Hematopoietic multipotent progenitor cell (in vitro differentiated cells): ENCODE results near the gene TPBG. TPM values are rescaled to one million over a fixed set of nuclear protein-coding genes. Genes with fewer than 3 reads are reported as not detected.

ENCODE experiments used
- DNase-seq, 3 donors: peaks; one replicate each; pipeline ENCODE4 v3.0.0-alpha.2; 2011 to 2015; ENCODE audit warnings: low read depth in 2 of 3, low spot score in 2 of 3
- total RNA-seq: library from RNA; depleted of rRNA; stranded (reverse); fragments of >200 nt; gene quantifications from one replicate; pipeline ENCODE4 v1.2.3, GENCODE V29; 2012

Gene TPBG, protein sequence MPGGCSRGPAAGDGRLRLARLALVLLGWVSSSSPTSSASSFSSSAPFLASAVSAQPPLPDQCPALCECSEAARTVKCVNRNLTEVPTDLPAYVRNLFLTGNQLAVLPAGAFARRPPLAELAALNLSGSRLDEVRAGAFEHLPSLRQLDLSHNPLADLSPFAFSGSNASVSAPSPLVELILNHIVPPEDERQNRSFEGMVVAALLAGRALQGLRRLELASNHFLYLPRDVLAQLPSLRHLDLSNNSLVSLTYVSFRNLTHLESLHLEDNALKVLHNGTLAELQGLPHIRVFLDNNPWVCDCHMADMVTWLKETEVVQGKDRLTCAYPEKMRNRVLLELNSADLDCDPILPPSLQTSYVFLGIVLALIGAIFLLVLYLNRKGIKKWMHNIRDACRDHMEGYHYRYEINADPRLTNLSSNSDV
- total RNA-seq: 4.6 TPM

DNA sequence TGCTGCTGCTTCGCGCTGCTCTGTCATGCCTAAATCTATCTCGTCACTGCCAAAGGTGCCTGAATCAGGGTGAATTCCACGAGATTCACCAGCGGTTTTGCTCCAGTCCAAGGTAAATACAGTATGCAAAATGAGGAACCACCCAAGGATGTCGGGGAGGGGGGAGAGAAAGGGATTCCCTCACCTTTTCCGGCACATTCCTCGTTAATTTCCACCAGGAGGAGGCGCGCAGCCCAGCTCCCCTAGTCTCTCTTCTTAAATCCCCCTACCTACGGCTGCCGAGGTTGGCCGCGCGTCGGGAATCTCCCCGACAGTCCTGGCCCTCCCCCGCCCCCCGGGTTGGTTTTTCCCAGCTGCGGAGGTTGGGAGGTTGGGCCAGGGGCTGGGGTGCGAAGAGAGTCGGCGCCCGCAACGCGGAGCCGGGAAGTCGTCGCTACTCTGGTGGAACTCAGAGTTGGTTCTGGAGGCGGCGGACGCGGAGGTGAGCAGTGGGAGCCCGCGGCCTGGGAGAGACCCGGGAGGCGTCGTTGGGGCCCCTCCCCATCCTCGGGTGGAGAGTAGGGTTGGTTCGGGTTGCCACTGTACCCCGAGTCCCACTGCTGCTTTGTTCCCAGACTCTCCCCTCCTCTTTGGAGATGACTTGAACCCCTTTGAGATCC, at the start of gene TPBG:
TSS of gene TPBG (plus strand) at position 390 of the 659 bp plus-strand sequence. CDS start 1,145 bp downstream, outside the sequence.
- DNase-seq: peak in 2 of 3 donors; percentile 41 to 53

DNA sequence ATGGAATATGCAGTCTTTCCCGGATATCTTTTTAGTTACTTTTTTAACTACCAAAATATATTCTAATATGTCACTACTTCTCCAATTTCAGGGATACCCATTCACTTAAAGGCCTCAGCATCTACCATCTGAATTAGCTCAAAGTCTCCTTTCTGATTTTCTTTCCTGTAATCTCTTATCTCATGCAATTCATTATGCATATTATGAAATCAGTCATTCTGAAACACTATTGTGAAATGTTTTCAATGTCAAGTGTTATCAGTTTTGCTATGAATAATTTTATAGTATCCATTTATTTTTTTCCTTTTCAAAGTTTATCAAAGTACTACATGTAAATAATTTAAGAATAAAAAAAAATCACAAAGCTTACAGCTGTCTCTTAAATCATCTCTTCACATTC, 41.2 kb upstream of the TPBG start:
- DNase-seq: no peak

DNA sequence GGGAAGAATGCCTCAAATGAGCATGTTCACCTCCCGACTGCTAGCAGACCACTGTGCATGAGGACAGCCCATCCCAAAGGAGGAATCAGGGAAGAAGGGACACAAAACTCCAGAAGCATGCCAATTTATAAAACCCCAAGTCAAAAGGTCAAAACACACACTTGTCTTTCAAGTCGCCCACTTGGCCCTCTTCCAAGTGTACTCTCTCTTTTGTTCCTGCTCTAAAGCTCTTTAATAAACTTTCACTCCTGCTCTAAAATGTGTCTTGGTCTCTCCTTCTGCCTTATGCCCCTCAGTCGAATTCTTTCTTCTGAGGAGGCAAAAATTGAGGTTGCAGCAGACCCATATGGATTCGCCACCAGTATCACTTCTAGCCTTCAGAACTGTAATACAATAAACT, 33.9 kb upstream of the TPBG start:
- no peak for DNase-seq

DNA sequence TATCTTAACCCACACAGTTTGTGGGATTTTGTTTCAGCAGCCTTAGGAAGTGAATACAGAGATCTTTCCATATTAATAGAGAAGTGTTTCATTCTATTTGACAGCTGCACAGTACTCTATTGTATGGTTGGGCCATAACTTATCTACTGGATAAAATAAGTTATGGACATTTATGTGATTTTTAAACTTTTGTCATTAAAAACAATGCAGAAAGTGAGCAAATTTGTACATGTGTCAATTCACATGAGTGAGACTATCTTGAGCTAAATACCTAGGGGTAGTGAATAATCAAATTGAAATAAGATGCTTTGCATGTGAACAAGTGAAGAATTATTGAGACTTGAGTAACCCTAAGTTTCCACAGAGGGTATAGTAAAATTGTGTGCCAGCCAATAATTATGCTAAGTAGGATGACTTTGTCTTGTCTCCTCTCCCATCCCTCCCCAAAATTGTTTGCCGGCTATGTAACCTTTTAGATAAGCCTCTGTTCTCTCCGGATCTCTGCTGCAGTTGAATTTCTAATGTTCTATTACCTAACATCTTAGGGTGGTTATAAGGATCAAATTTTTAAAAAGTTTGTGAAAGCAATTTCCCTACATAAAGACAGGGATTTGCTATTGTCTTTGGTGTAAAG, 33.3 kb upstream of the TPBG start:
- no peak for DNase-seq

DNA sequence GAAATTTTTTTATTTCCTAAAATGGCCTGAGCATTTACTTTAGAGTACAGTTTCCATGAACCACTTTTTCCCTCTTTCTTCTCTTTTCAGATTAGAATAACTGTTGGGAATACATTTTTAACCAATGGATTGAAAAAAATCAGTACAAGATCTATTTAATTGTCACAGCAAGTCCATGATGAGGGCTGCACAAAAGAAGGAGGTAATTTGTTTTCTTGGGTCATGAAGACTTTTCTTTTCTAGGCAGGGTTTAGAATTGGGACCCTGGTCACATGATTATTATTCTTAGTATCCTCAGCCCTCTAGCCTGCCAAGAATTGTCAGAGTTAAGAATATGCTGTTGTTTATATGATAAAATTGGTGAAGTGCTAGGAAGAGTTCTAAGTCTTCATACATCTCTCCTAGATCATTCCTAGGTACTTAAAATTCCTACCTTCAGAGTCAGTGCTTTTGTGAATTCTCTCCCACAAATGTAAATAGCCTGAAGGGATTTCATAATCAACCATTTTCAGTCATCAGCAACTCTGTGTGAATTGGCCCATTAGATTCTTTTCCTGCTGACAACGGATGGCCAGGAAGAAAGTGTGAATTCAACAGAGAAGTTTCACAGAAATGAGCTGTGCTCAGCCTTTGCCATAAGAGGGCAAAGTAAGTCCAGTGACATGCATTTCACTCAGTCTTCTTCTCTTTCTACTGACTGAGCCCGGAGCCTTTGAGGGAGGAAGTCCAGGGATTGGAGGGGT, 32.4 kb upstream of the TPBG start:
- no peak for DNase-seq

DNA sequence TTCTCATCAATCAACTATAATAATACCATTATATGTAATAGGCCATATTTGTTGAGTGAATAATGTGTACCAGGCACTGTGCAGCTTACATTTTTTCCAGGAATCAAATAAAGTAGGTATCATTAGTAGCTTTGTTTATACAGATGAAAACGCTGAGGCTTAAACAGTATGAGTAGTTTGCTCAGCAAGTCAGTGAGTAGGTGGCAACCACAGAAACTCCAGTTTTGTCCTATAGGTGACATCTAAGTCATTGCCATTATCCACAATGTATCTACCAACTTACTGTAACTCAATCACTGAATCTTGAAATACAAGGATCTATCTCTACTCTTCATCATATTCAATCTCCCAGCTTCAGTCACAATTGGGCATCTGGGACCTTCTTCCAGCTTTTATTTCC, 29.8 kb upstream of the TPBG start:
- no peak for DNase-seq

DNA sequence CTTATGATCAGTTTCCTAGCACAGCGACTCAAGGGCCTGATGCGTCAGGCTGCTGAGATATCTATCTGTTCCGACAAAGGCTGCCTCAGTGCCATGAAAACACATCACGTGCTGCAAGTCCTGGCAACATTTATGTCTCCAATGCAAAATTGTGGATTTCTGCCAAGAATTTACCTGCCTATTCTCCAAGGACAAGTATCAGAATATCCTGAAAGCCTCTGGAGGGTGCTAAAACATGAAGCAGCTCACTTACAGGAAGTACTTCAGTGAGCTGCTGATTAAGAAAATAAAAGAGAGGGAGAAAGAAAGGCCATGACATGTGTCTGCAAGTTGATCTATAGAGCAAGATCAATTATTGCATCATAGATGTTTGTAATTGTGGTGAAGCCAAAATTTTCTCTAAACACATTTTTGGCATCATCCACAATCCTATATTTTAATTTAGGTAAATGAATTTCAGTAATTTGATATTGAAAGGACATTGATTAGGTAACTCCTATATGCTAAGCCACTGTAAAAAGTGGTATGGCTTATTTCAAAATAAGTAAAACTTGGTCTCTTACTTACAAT, 25.8 kb upstream of the TPBG start:
- no peak for DNase-seq

DNA sequence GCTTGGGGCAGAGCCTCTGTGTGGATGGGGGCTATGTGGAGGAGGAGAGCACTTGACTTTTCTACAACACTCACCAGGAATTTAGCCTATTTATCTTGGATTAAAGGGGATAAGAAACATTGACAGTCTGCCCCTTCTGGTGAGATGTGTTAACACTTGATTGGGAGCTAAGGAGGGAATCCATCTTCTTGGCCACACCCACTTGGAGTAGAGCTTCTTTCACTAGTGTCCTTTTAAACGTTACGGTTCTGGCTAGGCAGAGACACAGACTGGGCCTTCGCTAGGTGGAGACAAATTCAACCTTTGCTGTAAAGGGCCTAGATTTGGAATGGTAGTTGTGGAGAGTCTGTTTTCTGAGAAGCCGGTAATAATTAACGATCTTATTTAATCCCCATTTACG, 15.5 kb upstream of the TPBG start:
- DNase-seq: no peak

DNA sequence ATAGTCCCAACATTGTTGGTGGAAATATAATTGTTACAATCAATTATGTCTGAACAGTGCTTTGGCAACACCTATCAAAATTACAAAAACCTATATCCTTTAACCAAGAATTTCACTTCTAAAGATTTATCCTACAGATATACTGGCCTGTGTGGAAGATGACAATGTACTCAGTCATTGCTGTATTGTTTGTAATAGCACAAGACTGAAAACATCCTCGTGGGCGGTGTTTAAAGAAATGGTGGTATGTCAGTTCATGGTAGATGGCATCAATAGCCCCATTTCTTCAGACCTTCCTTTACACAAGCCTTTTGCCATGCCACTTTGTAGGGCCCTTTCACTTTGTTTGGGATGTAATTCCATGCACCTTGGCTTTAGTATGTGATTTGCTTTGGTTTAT, 9.8 kb upstream of the TPBG start:
- DNase-seq: no peak

DNA sequence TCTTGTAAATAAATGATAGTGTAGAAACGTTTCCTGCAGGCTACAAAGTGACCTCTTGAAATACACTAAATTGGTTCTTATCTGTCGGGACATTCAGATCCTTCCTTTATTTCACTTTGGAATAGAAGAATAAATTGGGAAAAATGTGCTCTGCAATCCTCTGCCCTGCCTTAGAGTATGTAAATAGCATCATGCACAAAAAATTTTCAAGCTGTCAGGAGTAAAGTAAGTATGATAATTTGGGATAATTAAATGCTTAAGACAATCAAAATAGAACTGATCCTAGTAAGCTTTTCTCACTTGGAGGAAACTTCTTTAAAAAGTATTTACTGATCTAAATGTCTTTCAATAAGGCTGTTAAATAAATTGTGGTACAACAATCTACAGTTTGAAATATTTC, 3.1 kb upstream of the TPBG start:
- no peak for DNase-seq

DNA sequence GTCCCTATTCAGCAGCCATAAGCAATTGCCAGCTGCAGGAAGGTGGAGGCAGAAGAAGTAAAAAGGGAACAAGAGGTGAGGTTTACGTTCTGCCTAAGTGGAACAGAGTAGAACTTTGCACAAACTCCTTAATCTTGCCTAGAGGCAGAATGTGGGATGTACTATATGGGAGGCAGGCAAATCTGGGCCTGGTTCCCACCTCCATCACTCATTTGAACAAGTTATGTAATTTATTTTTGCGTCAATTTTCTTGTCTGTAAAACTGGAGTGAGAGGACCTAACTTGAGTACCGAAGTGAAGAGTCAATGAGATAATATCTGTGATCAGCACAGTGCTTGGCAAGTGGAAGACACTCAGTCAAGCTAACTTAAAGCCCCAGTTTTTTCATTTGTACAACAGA, 2.0 kb upstream of the TPBG start:
- DNase-seq: no peak

DNA sequence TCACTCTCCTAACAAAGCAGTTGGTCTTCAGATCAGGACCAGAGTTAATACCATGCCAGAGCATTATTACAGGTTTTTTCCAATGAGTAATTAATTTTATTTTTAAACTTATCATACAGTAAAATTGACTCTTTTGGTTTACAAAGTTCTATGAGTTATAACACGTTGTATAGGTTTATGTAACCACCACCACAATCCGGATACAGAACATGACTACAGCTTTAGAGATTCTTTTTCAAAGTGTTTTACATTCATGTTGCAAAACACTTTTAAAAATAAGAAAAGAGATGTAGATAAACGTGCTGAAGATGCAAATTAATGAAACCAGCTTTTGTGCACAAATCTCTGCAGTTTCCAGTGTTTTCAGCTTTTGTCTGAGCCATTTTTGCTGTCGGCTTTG, 1.5 kb upstream of the TPBG start:
- no peak for DNase-seq

DNA sequence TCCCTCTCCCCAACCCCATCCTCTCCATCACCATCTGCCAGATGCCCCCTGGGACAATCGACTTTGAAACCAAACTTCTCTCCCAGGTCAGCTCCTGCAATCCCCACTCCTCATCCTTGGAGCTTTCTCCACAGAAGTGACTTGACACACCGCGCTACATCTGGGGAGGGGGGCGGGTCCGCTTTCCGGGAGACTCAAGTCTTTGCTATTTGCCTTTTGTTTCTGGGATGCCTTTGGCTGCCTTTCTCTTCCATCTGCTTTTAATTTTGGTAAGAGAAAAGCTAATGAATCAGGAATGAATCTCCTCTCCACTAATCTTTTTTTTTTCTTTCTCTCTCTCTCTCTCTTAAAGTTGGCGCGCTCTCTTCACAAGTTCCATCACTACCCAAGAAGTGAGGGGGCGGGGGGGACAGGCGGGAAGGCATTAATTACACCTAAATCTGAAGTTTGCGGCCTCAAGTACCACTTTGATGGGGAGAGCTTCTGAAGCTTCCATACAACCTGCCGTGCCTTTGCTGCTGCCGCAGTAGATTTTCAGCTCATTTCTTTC, 664 bp upstream of the TPBG start:
- no peak for DNase-seq

DNA sequence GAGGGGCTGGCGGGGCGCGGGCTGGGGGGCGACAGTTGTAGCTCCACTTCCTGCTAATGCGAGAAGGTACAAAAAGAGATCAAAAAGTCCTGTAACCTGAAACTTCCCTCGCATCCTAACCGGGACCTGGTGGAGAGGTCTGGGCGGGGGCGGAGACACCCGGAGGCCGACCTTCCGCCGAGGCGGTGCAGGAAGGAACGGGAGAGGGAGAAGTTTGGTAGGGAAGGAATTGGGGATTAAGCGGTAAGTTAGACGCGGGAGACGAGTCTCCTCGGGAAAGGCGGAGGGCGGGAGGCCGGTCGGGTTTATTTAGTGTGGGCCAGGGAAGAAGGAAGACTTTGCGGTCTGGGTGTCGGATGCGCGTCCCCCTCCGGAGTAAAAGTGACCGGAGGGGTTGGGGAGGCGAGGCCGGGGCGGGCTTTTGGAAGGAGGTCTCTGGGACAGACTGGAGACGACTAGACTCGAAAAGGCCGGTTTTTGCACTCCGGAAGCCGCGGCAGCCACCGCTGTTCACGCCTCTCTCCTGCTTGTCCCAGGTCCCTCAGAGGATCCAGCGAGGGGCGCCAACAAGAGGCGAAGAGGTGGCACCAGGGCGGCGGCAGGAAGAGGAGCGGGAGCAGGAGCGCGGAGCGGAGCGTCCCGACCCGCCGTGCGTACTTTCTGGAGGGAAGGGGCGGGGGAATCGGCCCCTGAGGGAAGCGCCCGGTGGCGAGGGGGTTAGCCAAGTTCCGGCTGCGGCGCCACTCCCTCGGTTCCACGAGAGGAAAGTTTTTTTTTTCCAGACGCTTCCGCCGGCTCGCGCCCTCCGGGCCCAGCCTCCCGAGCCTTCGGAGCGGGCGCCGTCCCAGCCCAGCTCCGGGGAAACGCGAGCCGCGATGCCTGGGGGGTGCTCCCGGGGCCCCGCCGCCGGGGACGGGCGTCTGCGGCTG, 734 bp downstream of the TPBG start:
- peak in 2 of 3 donors; percentile 3 to 14 for DNase-seq

DNA sequence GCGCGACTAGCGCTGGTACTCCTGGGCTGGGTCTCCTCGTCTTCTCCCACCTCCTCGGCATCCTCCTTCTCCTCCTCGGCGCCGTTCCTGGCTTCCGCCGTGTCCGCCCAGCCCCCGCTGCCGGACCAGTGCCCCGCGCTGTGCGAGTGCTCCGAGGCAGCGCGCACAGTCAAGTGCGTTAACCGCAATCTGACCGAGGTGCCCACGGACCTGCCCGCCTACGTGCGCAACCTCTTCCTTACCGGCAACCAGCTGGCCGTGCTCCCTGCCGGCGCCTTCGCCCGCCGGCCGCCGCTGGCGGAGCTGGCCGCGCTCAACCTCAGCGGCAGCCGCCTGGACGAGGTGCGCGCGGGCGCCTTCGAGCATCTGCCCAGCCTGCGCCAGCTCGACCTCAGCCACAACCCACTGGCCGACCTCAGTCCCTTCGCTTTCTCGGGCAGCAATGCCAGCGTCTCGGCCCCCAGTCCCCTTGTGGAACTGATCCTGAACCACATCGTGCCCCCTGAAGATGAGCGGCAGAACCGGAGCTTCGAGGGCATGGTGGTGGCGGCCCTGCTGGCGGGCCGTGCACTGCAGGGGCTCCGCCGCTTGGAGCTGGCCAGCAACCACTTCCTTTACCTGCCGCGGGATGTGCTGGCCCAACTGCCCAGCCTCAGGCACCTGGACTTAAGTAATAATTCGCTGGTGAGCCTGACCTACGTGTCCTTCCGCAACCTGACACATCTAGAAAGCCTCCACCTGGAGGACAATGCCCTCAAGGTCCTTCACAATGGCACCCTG, 1.6 kb downstream of the TPBG start:
- DNase-seq: peak in 2 of 3 donors; percentile 14 to 31

DNA sequence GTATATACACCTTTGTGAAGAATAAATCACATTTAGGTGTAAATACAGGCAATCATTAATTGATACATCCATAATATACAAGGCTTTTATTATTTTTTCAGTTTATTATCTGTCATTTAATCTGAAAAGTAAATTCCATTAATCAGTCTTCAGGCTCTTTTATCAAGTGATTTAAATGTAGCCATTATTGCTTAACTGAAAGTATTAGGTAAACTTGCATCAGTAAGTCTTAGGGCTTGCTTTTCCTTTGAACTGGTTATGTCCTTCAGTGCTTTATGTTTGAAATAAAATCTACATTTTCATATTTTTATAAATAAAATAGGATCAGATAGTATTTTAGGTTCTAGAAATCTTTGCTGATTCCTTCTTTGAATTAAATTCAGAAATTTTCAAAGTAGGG, 4.1 kb downstream of the TPBG start:
- DNase-seq: no peak

DNA sequence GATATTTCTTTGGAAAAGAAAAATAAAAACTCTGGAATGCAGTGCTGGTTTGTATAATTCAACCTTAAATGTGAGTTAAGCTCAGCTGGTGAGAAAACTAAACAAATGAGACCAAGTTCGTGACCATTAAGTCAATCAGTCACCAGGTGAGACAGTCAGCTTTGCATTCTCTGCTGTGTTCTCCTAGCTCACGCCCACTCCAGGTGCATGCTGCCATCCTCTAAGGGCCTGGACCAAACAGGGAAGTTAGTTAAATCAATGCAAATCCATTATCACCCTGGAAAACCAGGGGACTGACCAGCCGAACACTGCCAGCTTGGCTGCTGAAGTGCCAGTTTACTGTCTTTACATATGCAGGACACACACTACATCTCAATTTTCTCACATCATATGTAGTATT, 7.2 kb downstream of the TPBG start:
- DNase-seq: no peak

DNA sequence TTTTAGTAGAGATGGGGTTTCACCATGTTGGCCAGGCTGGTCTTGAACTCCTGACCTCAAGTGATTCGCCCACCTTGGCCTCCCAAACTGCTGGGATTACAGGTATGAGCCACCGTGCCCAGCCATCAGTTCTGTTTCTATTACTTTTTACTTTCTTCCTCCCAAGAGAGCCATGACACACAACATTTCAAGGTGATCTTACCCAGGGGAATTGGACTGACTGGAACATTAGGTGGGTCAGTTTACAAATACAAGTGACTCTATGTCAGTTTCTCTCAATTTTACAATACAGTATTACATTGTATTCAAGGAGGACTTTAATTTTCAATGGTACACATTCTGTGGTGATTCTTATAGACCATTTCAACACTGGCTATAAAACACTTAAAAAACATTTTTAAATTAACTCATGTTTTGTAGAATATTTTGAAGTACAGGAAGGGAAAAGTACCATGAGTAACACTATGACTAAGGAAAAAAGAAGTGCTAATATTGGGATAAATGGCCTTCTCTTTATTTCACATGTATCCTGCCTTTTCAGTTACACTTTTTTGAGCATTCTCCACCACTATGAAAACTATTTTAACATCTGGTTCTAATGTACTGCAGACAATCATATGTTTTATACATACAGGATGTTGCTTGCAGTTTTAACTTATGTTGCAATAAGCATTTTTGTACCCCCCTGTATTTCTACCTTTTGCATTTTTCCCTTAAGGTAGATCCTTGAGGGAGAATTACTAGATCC, 8.4 kb downstream of the TPBG start:
- DNase-seq: no peak
